MV-4-11 (cell line): ENCODE measurements around the gene BRINP1.

Experiments
- DNase-seq: peaks from one replicate; lab custom pipeline; 2025; lab: John Stamatoyannopoulos, UW

Gene BRINP1

DNA sequence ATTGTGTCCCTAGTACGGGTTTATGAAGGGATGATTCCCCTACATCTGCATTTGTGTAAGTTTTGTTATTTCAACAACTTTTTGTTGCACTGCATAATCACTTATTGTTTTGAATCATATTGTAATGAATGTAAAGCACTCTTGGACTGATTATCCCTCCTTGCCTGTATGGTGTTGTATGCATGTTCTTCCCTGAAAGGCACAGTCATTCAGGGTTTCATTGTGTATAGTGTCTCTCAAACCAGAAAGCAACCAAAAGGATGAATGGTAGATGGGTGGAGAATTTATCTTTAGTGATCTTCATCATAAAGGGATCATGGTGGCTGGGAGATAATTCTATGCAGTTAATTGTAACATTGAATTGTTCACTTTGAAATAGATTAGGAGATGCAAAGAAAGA is 247.3 kb downstream of the BRINP1 start:
- DNase-seq, result no peak

- DNase-seq, result no peak
Measured at GRCh38 chr9:119117409-119117808, 251.8 kb downstream of the BRINP1 start.
